Ishikawa (cell line): Measurements from ENCODE around the gene MBD3.

ENCODE experiments used
- CEBPB ChIP-seq: IDR thresholded peaks from 2 replicates; pipeline ENCODE4 v1.6.1; 2012
- CREB1 ChIP-seq: IDR thresholded peaks from 2 replicates; pipeline ENCODE4 v1.6.1; 2012; ENCODE audit warnings: low read depth
- EGR1 ChIP-seq: IDR thresholded peaks from 2 replicates; pipeline ENCODE4 v1.6.1; 2012
- EP300 ChIP-seq: IDR thresholded peaks from 2 replicates; pipeline ENCODE4 v1.6.1; 2012; ENCODE audit warnings: borderline replicate concordance
- FOXM1 ChIP-seq: IDR thresholded peaks from 2 replicates; pipeline ENCODE4 v1.6.1; 2012; ENCODE audit warnings: low read depth, borderline replicate concordance
- MAX ChIP-seq: IDR thresholded peaks from 2 replicates; pipeline ENCODE4 v1.6.1; 2012
- NFIC ChIP-seq: IDR thresholded peaks from 2 replicates; pipeline ENCODE4 v1.6.1; 2012
- RAD21 ChIP-seq: IDR thresholded peaks from 2 replicates; pipeline ENCODE4 v1.6.1; 2012; ENCODE audit warnings: low read depth
- REST ChIP-seq: IDR thresholded peaks from 2 replicates; pipeline ENCODE4 v1.6.1; 2012; ENCODE audit warnings: low read depth, mild to moderate bottlenecking
- TAF1 ChIP-seq: IDR thresholded peaks from 2 replicates; pipeline ENCODE4 v1.6.1; 2012; ENCODE audit warnings: low read depth, mild to moderate bottlenecking
- TCF12 ChIP-seq: IDR thresholded peaks from 2 replicates; pipeline ENCODE4 v1.6.1; 2012; ENCODE audit warnings: low read depth
- TEAD4 ChIP-seq: IDR thresholded peaks from 2 replicates; pipeline ENCODE4 v1.6.1; 2012
- USF1 ChIP-seq: IDR thresholded peaks from 2 replicates; pipeline ENCODE4 v1.6.1; 2012
- YY1 ChIP-seq: IDR thresholded peaks from 2 replicates; pipeline ENCODE4 v1.6.1; 2012; ENCODE audit warnings: low read depth
- ZBTB7A ChIP-seq: IDR thresholded peaks from 2 replicates; pipeline ENCODE4 v1.6.1; 2012; ENCODE audit warnings: low read depth

Gene MBD3

GRCh38 chr19:1554968-1555367 is 37.7 kb downstream of the MBD3 start:
- no peak for TF ChIP-seq NFIC
- no peak for TF ChIP-seq TAF1
- TF ChIP-seq EGR1 = no peak
- TF ChIP-seq REST = no peak
- TF ChIP-seq USF1 = no peak
- no peak for TF ChIP-seq EP300
- no peak for TF ChIP-seq TEAD4

GRCh38 chr19:1553415-1553814 is 39.2 kb downstream of the MBD3 start:
- TF ChIP-seq YY1 = no peak
- TF ChIP-seq NFIC = no peak
- TF ChIP-seq ZBTB7A = no peak
- TF ChIP-seq TEAD4 = no peak
- TF ChIP-seq EP300 = no peak
- no peak for TF ChIP-seq TCF12
- no peak for TF ChIP-seq CEBPB
- no peak for TF ChIP-seq FOXM1
- no peak for TF ChIP-seq USF1
- no peak for TF ChIP-seq EGR1
- no peak for TF ChIP-seq REST

- TF ChIP-seq RAD21 = no peak
- TF ChIP-seq TEAD4 = no peak
- no peak for TF ChIP-seq FOXM1
- TF ChIP-seq CEBPB = no peak
- no peak for TF ChIP-seq MAX
- no peak for TF ChIP-seq EP300
- no peak for TF ChIP-seq USF1
These were observed 41.3 kb downstream of the MBD3 start for GRCh38 chr19:1551068-1552040.

- TF ChIP-seq TCF12 (no peak), EP300 (no peak), ZBTB7A (no peak), RAD21 (no peak), TEAD4 (no peak), TAF1 (no peak), USF1 (no peak), CREB1 (no peak), NFIC (no peak), REST (no peak), YY1 (no peak), MAX (no peak), EGR1 (no peak), CEBPB (no peak), FOXM1 (no peak)
These were observed 43.2 kb downstream of the MBD3 start for GRCh38 chr19:1549332-1549945.
